LoVo (cell line): ENCODE results near the gene DTNB.

ENCODE experiments used
- DNase-seq: peaks from one replicate; pipeline ENCODE4 v3.0.0-alpha.2; 2016; ENCODE audit warnings: low spot score

DTNB gene

DNA sequence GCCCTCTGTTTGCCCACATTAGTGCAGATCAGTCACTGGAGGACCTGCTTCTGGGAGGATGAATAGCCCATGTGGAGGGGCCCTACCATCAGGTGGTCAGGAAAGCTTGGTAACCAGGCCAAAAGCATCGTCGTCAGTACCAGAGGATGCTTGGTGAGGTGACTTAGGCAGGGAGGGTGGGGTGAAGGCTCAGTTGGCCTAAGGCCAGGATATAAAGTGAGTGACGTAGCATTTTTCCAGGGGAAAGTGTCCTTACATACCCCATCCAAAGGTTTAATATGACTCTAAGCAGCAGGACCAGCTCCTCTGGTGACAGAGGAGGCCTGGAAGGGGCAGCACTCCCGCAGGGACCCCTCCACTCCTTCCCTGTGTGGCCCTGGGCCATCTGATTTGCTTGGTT, 303.9 kb downstream of the DTNB start:
- DNase-seq = no peak

DNA sequence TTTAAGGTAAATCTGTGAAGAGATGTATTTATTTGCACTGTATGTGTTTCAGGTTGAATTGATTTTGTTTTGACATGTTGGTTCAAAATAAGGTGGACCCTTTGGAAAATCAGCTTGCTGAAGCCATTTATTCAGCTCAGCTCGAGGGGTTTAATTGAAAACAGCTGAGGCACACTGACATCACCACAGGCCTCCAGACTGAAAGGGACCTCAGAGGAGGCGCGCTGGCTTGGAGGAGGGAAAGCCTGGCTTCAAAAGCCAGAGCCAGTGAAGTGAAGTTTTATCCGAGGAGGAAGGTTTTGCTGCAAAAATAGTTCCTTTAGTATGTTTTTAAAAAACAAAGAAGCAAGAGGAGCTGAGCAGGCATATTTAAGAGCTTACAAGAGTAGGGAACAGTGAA, 304.7 kb downstream of the DTNB start:
- no peak for DNase-seq

- DNase-seq = no peak
These were observed 306.1 kb downstream of the DTNB start for GRCh38 chr2:25367296-25367695.

DNA sequence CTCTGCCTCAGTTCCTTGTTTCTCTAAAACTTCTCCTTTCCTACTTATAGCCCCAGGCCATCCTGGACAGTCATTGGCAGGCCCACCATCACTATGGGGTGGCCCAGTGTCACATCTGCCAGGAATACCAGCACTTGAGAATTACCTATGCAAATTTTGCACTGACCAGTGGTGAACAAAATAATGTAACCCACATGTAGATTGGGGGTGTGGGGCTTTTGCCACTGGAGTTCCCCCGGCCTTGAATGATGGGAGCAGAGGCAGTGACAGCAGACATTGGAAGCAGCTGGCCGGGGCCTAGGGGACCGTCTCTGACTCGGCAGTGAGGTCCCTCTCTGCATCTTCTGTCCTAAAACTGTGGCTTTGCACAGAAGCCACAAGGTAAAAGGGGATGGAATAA, 306.7 kb downstream of the DTNB start:
- DNase-seq = no peak

- no peak for DNase-seq
These were observed 308.1 kb downstream of the DTNB start for GRCh38 chr2:25365241-25365640.

GRCh38 chr2:25363733-25364132, 309.6 kb downstream of the DTNB start:
- no peak for DNase-seq

GRCh38 chr2:25362434-25363145, 310.8 kb downstream of the DTNB start:
- peak; percentile 42 for DNase-seq

- DNase-seq = peak; percentile 94
These were observed 311.3 kb downstream of the DTNB start for GRCh38 chr2:25362049-25362433.

DNA sequence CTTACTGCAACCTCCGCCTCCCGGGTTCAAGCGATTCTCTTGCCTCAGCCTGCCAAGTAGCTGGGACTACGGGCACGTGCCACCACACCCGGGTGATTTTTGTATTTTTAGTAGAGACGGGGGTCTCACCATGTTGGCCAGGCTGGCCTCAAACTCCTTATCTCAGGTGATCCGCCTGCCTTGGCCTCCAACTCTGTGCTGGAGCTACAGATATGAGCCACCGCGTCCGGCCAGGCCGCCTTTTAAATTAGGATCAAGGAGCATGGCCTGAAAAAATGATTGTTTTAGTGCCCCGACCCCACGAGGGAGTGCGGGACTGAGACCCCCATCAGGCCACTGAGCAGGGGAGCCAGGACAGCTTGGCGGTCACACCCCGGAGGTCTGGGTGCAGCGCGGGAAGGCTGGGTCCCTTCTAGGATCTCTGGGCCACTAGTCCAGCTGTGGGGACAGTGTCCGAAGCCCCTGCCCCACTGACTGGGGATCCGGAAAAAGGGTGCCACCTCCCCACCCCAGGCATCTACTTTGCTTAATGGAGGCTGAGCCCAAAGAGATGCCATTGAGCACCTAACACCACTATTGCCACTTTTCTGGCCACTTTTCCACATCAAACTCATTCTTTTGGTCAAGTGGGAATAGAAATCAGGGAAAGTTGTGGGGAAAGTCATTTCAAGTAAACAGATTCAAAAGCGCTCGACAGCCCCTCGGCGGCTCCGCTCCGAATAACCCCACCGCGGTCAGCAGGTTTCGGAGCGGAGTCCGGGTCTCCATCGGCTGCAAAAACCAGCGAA, 311.9 kb downstream of the DTNB start:
- no peak for DNase-seq

DNA sequence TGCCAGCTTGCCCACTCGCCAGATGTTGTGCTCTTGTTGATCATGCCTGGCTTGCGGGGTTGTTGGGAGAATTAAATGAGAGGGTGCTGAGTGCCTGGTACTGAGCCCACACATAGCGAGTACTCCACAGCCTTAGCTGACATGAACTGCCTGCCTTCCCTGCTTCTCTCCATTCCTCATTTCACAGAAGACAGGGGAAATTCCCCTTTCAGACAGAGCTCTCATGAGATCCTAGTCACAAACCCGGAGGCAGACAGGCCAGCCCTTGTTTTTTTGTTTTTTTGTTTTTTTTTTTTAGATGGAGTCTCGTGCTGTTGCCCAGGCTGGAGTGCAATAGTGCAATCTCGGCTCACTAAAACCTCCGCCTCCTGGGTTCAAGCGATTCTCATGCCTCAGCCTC, 314.5 kb downstream of the DTNB start:
- DNase-seq = no peak

GRCh38 chr2:25358249-25358815, 315.0 kb downstream of the DTNB start:
- DNase-seq = no peak

GRCh38 chr2:25356088-25356487, 317.3 kb downstream of the DTNB start:
- no peak for DNase-seq

DNA sequence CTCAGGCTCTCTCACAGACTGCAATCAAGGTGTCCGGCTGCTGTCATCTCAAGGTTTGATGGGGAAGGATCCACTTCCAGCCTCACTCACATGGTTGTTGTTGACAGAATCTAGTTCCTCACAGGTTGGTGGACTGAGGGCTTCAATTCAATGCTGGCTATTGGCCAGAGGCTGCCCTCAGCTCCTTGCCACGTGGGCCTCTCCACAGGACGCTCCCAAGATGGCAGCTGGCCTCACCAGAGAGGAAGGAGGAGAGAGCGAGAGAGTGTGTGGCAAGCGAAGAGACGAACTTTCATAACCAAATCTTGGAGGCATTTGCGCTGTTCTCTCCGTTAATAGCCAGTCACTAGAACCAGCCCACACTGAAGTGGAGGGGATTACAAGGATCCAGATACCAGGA, 318.1 kb downstream of the DTNB start:
- DNase-seq = no peak

GRCh38 chr2:25354116-25354515, 319.3 kb downstream of the DTNB start:
- no peak for DNase-seq

GRCh38 chr2:25349397-25349796, 324.0 kb downstream of the DTNB start:
- DNase-seq = no peak

GRCh38 chr2:25347846-25348245, 325.5 kb downstream of the DTNB start:
- no peak for DNase-seq

DNA sequence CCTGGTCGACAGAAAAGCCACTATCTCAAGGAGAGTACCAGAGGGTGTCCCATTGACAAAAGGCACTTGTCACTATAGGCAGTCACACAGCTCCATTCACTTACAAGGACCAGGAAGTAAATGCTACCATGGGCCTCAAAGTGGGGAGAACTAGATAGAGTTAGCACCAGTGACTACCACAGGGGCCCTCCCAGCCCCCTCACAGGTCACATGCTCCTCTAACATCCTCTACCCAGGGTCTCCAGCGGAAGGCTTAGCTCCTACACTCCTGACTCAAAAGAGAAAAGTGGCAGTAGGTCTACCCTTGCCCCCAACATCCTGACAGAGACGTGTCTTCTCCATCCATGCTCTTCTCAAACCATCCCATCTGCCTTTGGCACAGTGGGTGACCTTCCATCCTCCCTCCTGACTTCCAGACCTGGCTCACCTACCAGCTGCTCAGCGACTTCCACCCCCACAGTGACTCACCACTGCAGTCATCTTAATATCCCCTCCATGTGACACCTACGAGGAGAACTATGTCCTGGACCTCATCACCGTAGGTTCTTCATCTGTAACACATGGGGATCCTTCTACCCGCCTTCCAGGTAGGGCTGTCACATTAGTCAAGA, 326.1 kb downstream of the DTNB start:
- peak; percentile 26 for DNase-seq

GRCh38 chr2:25343187-25343825, 330.1 kb downstream of the DTNB start:
- no peak for DNase-seq

DNA sequence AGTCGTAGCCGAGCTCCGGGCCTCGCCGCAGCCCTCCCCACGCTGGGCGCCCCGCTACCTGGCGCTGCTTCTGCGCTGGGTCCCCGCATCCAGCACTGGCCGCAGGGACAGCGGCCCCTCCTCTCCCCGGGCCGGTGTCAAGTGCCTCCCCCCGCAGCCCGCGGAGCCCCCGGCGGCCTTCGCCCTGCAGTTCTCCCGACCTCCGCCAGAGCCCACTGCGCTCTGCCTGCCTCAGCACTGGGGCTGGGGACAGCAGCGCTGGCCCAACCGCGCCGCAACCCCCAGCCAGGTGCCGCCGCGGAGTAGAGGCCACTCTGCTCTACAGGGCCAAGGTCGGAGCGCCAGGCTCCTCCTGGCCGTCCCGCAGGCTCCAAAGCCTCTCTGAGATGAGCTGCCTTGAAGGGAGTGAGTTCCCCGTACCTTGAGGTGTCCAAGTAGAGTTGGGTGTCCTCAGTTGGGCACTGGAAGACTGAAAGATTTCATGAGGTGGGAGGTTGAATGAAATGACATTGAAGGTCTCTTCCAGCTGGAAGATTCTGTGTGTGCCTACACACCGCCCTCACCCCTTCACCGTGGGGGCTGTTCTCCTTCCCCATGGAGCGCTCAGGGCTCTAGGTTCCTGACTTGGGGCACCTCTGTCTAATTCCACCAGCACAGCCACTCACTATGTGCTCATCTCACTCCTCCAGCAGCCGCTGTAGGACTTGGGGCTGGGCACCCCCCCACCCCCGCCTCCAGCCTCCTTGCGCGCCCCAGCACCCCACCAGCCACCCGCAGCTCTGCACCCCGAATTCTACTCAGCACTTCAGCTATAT, 330.8 kb downstream of the DTNB start:
- DNase-seq = peak; percentile 86

GRCh38 chr2:25341753-25342371, 331.5 kb downstream of the DTNB start, which contains the start of gene DNMT3A:
TSS of gene DNMT3A (minus strand) at chr2:25341925. CDS start at chr2:25313984, 27,941 bp downstream.
- DNase-seq = peak; percentile 46
